ENCODE measurements around the gene SBNO1. TPM values are rescaled to one million over a fixed set of nuclear protein-coding genes. Genes with fewer than 3 reads are reported as not detected.

Gene SBNO1
- total RNA-seq, 4 donors from 2014 or later: 13.9 to 25.8 (median 17.8) TPM

GRCh38 chr12:123396954-123397353, 32.3 kb upstream of the SBNO1 start:
- H3K4me3 ChIP-seq: no peak overlapping the region
- H3K27ac ChIP-seq: peak overlapping the region in 1 of 4 donors; percentile 28
- peaks cover 0 to 39% (median 10%) of the 10 kb centered on the region in 4 donors for H3K4me1 ChIP-seq

GRCh38 chr12:123396543-123396942, 31.9 kb upstream of the SBNO1 start:
- H3K4me3 ChIP-seq: no peak overlapping the region
- TF ChIP-seq POLR2A (IDR thresholded peaks at IDR 0.05) (no peak), EP300 (IDR thresholded peaks at IDR 0.05) (no peak), CTCF (IDR thresholded peaks at IDR 0.05) (no peak)
- WGBS, 2 donors: 93 to 100% methylated on average over 2 of the region's 2 CpGs
- H3K27ac ChIP-seq: no peak overlapping the region
- H3K4me1 ChIP-seq: peaks cover 0 to 43% (median 11%) of the 10 kb centered on the region in 4 donors
- DNase-seq (ENCODE audit: low spot score in 2 of 2): no peak
- H3K27me3 ChIP-seq: no peaks in the 10 kb centered on the region
- H3K36me3 ChIP-seq: peaks cover 0 to 91% (median 25%) of the 10 kb centered on the region in 3 donors
- H3K9me3 ChIP-seq: no peaks in the 10 kb centered on the region

More at GRCh38 chr12:123396954-123397353, 32.3 kb upstream of the SBNO1 start:
- no peak for TF ChIP-seq EP300 (IDR thresholded peaks at IDR 0.05)
- no peak for DNase-seq (ENCODE audit: low spot score in 2 of 2)
- Histone ChIP-seq H3K36me3 (peaks cover 0 to 87% (median 25%) of the 10 kb centered on the region in 3 donors), H3K27me3 (no peaks in the 10 kb centered on the region), H3K9me3 (no peaks in the 10 kb centered on the region)
- 88 to 91% methylated on average over 9 of the region's 9 CpGs for WGBS, 2 donors

GRCh38 chr12:123395236-123395635, 30.6 kb upstream of the SBNO1 start:
- H3K27ac ChIP-seq: no peak overlapping the region
- peaks cover 0 to 56% (median 19%) of the 10 kb centered on the region in 4 donors for H3K4me1 ChIP-seq

GRCh38 chr12:123393747-123394146, 29.1 kb upstream of the SBNO1 start:
- H3K9me3 ChIP-seq: no peaks in the 10 kb centered on the region
- no peaks in the 10 kb centered on the region for H3K27me3 ChIP-seq
- DNase-seq (ENCODE audit: low spot score in 2 of 2): no peak
- H3K4me1 ChIP-seq: peaks cover 0 to 54% (median 19%) of the 10 kb centered on the region in 4 donors
- TF ChIP-seq POLR2A (IDR thresholded peaks at IDR 0.05) (no peak), CTCF (IDR thresholded peaks at IDR 0.05) (no peak), EP300 (IDR thresholded peaks at IDR 0.05) (no peak)
- no peak overlapping the region for H3K27ac ChIP-seq
- H3K36me3 ChIP-seq: peaks cover 0 to 80% (median 25%) of the 10 kb centered on the region in 3 donors
- 69 to 78% methylated on average over 4 of the region's 4 CpGs for WGBS, 2 donors
- H3K4me3 ChIP-seq: no peak overlapping the region

More at GRCh38 chr12:123395236-123395635, 30.6 kb upstream of the SBNO1 start:
- 81 to 87% methylated on average over 5 of the region's 5 CpGs for WGBS, 2 donors
- H3K36me3 ChIP-seq: peaks cover 0 to 94% (median 25%) of the 10 kb centered on the region in 3 donors
- H3K9me3 ChIP-seq: no peaks in the 10 kb centered on the region
- H3K27me3 ChIP-seq: no peaks in the 10 kb centered on the region
- no peak for TF ChIP-seq POLR2A (IDR thresholded peaks at IDR 0.05)
- no peak for TF ChIP-seq EP300 (IDR thresholded peaks at IDR 0.05)
- TF ChIP-seq CTCF (IDR thresholded peaks at IDR 0.05): no peak
- H3K4me3 ChIP-seq: no peak overlapping the region
- no peak for DNase-seq (ENCODE audit: low spot score in 2 of 2)

- Histone ChIP-seq H3K36me3 (peaks cover 0 to 61% (median 20%) of the 10 kb centered on the region in 3 donors), H3K27ac (peak overlapping the region in 1 of 4 donors; percentile 33), H3K27me3 (no peaks in the 10 kb centered on the region), H3K4me3 (no peak overlapping the region), H3K4me1 (peaks cover 0 to 45% (median 18%) of the 10 kb centered on the region in 4 donors), H3K9me3 (no peaks in the 10 kb centered on the region)
- no peak for DNase-seq (ENCODE audit: low spot score in 2 of 2)
- TF ChIP-seq POLR2A (IDR thresholded peaks at IDR 0.05): no peak
- no peak for TF ChIP-seq CTCF (IDR thresholded peaks at IDR 0.05)
- TF ChIP-seq EP300 (IDR thresholded peaks at IDR 0.05): no peak
- 53 to 63% methylated on average over 8 of the region's 8 CpGs for WGBS, 2 donors
Measured at GRCh38 chr12:123391546-123392343, 27.1 kb upstream of the SBNO1 start.

Data from tibial nerve (tissue), 4 donors.